RWPE2 (cell line): Measurements from ENCODE around the gene UBASH3B.

Source experiments
- ATAC-seq: fragments of 200-7000 bp; cut with Tn5 transposase; 3 replicates; pipeline ENCODE4 v1.9.1; 2021; ENCODE audit warnings: low read depth
- DNase-seq: peaks from one replicate; pipeline ENCODE4 v3.0.0-alpha.2; 2020; ENCODE audit warnings: low spot score
- H3K27ac ChIP-seq: fragments of 450-650 bp; 2 replicates; pipeline ENCODE4 v1.5.1; 2017; ENCODE audit warnings: mild to moderate bottlenecking; ENCODE audit not compliant: poor library complexity, severe bottlenecking
- H3K27me3 ChIP-seq: fragments of 250-450 bp; sonication (Bioruptor Pico); 2 replicates; pipeline ENCODE4 v1.5.1; 2021; ENCODE audit warnings: mild to moderate bottlenecking, moderate library complexity; ENCODE audit not compliant: insufficient read depth, poor library complexity, severe bottlenecking
- H3K36me3 ChIP-seq: fragments of 250-450 bp; sonication (Bioruptor Pico); 2 replicates; pipeline ENCODE4 v1.5.1; 2020; ENCODE audit warnings: low read depth, mild to moderate bottlenecking, moderate library complexity
- H3K4me1 ChIP-seq: fragments of 250-450 bp; sonication (Bioruptor Pico); 2 replicates; pipeline ENCODE4 v1.5.1; 2021; ENCODE audit warnings: mild to moderate bottlenecking, moderate library complexity; ENCODE audit not compliant: insufficient read depth, poor library complexity, severe bottlenecking
- H3K4me3 ChIP-seq: fragments of 250-450 bp; sonication (Bioruptor Pico); 2 replicates; pipeline ENCODE4 v1.5.1; 2021; ENCODE audit warnings: mild to moderate bottlenecking, moderate library complexity; ENCODE audit not compliant: severe bottlenecking
- H3K9me3 ChIP-seq: fragments of 250-450 bp; sonication (Bioruptor Pico); 2 replicates; pipeline ENCODE4 v1.5.1; 2021; ENCODE audit warnings: mild to moderate bottlenecking, moderate library complexity; ENCODE audit not compliant: severe bottlenecking
- TF ChIP-seq, protein P1 (sequence below): fragments of 450-650 bp; IDR thresholded peaks from one replicate; pipeline ENCODE4 v1.5.1; 2017; ENCODE audit warnings: mild to moderate bottlenecking, moderate library complexity; ENCODE audit not compliant: poor library complexity, severe bottlenecking

UBASH3B gene

GRCh38 chr11:122802876-122803275 lies 147.4 kb downstream of the UBASH3B start:
- H3K4me1 ChIP-seq = peaks cover 30% of the 10 kb centered on the region

GRCh38 chr11:122803306-122803705 lies 147.8 kb downstream of the UBASH3B start:
- H3K4me1 ChIP-seq = peaks cover 32% of the 10 kb centered on the region
- H3K27me3 ChIP-seq = no peaks in the 10 kb centered on the region
- H3K9me3 ChIP-seq = no peaks in the 10 kb centered on the region
- TF ChIP-seq, protein P1, sequence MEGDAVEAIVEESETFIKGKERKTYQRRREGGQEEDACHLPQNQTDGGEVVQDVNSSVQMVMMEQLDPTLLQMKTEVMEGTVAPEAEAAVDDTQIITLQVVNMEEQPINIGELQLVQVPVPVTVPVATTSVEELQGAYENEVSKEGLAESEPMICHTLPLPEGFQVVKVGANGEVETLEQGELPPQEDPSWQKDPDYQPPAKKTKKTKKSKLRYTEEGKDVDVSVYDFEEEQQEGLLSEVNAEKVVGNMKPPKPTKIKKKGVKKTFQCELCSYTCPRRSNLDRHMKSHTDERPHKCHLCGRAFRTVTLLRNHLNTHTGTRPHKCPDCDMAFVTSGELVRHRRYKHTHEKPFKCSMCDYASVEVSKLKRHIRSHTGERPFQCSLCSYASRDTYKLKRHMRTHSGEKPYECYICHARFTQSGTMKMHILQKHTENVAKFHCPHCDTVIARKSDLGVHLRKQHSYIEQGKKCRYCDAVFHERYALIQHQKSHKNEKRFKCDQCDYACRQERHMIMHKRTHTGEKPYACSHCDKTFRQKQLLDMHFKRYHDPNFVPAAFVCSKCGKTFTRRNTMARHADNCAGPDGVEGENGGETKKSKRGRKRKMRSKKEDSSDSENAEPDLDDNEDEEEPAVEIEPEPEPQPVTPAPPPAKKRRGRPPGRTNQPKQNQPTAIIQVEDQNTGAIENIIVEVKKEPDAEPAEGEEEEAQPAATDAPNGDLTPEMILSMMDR = no peak
- DNase-seq = peak; percentile 92
- H3K4me3 ChIP-seq = no peak overlapping the region
- peak overlapping the region; percentile 98 for H3K27ac ChIP-seq
- H3K36me3 ChIP-seq = peaks cover 10% of the 10 kb centered on the region
- peak; percentile 89 for ATAC-seq

More at GRCh38 chr11:122802876-122803275, 147.4 kb downstream of the UBASH3B start:
- ATAC-seq = no peak
- Histone ChIP-seq H3K27ac (peak overlapping the region; percentile 98), H3K9me3 (no peaks in the 10 kb centered on the region), H3K27me3 (no peaks in the 10 kb centered on the region), H3K4me3 (no peak overlapping the region), H3K36me3 (peaks cover 10% of the 10 kb centered on the region)
- no peak for DNase-seq
- TF ChIP-seq, protein P1 = no peak

- TF ChIP-seq, protein P1 = no peak
- peak; percentile 77 for ATAC-seq
- no peaks in the 10 kb centered on the region for H3K9me3 ChIP-seq
- no peaks in the 10 kb centered on the region for H3K27me3 ChIP-seq
- peak overlapping the region; percentile 98 for H3K27ac ChIP-seq
- H3K4me3 ChIP-seq = no peak overlapping the region
- H3K4me1 ChIP-seq = peaks cover 36% of the 10 kb centered on the region
- H3K36me3 ChIP-seq = peaks cover 10% of the 10 kb centered on the region
- peak; percentile 82 for DNase-seq
Measured at GRCh38 chr11:122803716-122804115, 148.2 kb downstream of the UBASH3B start.

DNA sequence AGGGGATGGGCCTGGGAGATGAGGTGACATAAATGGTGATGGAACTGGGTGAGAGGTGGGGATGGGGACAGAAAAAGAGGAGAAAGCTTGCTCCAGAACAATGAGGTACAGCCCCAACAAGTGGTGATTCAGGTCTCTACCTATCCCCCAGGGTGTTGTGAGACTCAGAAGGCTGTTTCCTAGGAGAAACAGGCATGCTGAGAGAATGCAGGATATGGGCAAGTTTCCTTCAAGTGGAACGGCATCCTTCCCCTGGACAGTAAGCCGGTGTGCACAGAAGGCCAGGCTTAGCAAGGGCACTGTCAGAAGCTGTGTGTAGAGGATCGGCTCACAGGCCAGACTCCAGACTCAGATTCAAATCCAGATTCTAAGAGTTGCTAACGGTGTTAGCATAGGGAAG lies 148.6 kb downstream of the UBASH3B start:
- no peak overlapping the region for H3K4me3 ChIP-seq
- H3K4me1 ChIP-seq = peaks cover 36% of the 10 kb centered on the region
- DNase-seq (no peak), ATAC-seq (peak; percentile 32)
- peak overlapping the region; percentile 98 for H3K27ac ChIP-seq
- no peaks in the 10 kb centered on the region for H3K9me3 ChIP-seq
- peaks cover 10% of the 10 kb centered on the region for H3K36me3 ChIP-seq
- no peaks in the 10 kb centered on the region for H3K27me3 ChIP-seq
- TF ChIP-seq, protein P1 = no peak

- no peak for DNase-seq
- H3K27me3 ChIP-seq = no peaks in the 10 kb centered on the region
- H3K9me3 ChIP-seq = no peaks in the 10 kb centered on the region
- H3K27ac ChIP-seq = peak overlapping the region; percentile 98
- TF ChIP-seq, protein P1 = no peak
- peaks cover 6% of the 10 kb centered on the region for H3K36me3 ChIP-seq
- H3K4me3 ChIP-seq = no peak overlapping the region
- peaks cover 36% of the 10 kb centered on the region for H3K4me1 ChIP-seq
- ATAC-seq = no peak
Measured at GRCh38 chr11:122804796-122805195, 149.3 kb downstream of the UBASH3B start.
